Measurements from ENCODE around the gene DACT1. TPM values are rescaled to one million over a fixed set of nuclear protein-coding genes. Genes with fewer than 3 reads are reported as not detected.

Gene DACT1
- total RNA-seq, 4 donors from 2014 or later, result 2.3 to 5.8 (median 3.3) TPM

DNA sequence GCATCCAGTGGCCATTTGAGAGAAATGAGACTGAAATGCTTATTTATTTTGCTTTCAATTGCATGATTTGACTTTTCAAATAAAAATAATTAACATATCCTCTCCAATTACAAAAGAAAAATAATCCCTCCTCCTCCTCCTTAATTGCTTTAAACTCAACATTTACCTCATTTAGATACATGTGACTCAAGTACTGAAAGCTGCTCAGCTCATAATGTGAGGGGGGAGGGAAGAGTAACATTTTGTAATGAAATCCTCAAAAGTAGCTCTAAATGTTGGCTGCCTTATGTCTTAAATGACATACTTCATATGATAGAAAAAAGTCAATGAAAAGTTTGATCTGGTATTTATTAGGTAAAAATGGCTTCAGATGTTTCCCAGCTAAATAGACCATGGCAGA lies 29.0 kb downstream of the DACT1 start:
- in situ Hi-C loops (cut with MboI; ENCODE audit: low pct_ligation_motif_present in 1 of 4, low pct_unique_long_range_greater_than_20kb in 1 of 4, low sequenced_read_pairs in 3 of 4), result no loop called here
- Histone ChIP-seq H3K27ac (no peak overlapping the region), H3K9me3 (no peaks in the 10 kb centered on the region), H3K27me3 (no peaks in the 10 kb centered on the region), H3K4me3 (no peak overlapping the region), H3K4me1 (peaks cover 0 to 8% (median 2%) of the 10 kb centered on the region in 4 donors), H3K36me3 (no peaks in the 10 kb centered on the region)
- TF ChIP-seq EP300 (IDR thresholded peaks at IDR 0.05; ENCODE audit: low read depth) (no peak), POLR2AphosphoS5 (IDR thresholded peaks at IDR 0.05) (no peak), POLR2A (IDR thresholded peaks at IDR 0.05) (no peak)
- TF ChIP-seq, protein P1, sequence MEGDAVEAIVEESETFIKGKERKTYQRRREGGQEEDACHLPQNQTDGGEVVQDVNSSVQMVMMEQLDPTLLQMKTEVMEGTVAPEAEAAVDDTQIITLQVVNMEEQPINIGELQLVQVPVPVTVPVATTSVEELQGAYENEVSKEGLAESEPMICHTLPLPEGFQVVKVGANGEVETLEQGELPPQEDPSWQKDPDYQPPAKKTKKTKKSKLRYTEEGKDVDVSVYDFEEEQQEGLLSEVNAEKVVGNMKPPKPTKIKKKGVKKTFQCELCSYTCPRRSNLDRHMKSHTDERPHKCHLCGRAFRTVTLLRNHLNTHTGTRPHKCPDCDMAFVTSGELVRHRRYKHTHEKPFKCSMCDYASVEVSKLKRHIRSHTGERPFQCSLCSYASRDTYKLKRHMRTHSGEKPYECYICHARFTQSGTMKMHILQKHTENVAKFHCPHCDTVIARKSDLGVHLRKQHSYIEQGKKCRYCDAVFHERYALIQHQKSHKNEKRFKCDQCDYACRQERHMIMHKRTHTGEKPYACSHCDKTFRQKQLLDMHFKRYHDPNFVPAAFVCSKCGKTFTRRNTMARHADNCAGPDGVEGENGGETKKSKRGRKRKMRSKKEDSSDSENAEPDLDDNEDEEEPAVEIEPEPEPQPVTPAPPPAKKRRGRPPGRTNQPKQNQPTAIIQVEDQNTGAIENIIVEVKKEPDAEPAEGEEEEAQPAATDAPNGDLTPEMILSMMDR (IDR thresholded peaks at IDR 0.05), result no peak
- intact Hi-C loops (cut with DNase I; ENCODE audit: low total_unique reads), result no loop called here
- no peak for DNase-seq

DNA sequence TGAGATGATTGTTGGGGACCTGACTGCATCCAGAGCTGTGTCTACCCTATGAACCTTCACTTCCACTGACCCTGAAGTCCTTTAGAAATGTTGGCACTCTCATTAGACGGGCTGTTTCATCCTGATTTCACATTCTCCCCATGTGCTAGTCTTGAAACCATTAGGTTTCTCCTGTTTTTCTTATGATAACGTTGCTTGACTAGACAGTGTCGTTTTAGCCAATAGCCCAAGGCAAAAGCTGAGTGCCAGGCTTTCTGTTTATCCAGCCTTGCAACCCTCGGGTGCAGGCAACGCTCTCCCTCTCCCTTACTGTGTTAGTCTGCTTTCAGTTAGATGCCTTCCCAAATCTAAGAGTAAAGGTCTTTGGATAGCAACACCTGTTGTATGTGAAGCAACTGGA lies 30.1 kb downstream of the DACT1 start:
- intact Hi-C loops (cut with DNase I; ENCODE audit: low total_unique reads), result no loop called here
- H3K4me3 ChIP-seq, result no peak overlapping the region
- in situ Hi-C loops (cut with MboI; ENCODE audit: low pct_ligation_motif_present in 1 of 4, low pct_unique_long_range_greater_than_20kb in 1 of 4, low sequenced_read_pairs in 3 of 4), result no loop called here

DNA sequence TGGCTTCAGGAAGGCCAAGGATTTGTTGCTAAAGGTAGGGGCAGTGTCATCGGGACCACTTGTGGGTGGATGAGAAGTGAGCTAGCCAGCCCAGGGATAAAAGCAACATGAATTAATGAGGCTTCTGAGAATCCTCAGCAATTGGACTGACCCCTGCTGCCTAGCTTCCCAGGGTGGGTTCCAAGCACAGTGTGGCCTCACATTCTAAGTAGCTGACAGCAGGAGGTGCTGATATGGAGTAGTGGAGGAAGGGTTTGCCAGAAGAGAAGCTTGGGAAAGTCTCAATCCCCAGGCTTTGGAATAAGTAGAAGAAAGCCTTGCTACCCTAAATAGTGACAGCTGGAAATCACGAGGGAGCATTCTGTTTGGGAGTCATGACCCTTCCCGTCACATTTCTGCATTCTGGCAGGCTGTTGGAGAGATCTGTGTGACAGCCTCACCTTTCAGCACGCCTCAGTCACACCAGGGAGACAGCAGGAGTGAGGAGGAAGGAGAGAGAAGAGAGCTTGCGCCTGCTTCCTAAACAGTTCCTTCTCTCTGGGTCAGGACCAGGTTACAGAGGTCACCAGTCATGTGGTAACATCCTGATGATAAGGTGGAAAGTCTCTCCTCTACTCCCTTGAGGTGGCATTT lies 31.2 kb downstream of the DACT1 start:
- no peak overlapping the region for H3K4me3 ChIP-seq
- no peaks in the 10 kb centered on the region for H3K36me3 ChIP-seq
- intact Hi-C loops (cut with DNase I; ENCODE audit: low total_unique reads) (no loop called here), in situ Hi-C loops (cut with MboI; ENCODE audit: low pct_ligation_motif_present in 1 of 4, low pct_unique_long_range_greater_than_20kb in 1 of 4, low sequenced_read_pairs in 3 of 4) (no loop called here)
- H3K27me3 ChIP-seq, result no peaks in the 10 kb centered on the region
- no peaks in the 10 kb centered on the region for H3K9me3 ChIP-seq
- H3K4me1 ChIP-seq, result peaks cover 0 to 1% (median 0%) of the 10 kb centered on the region in 4 donors
- DNase-seq, result no peak
- H3K27ac ChIP-seq, result no peak overlapping the region
- WGBS, 2 donors (ENCODE audit: low coverage in 1 of 2), result 79 to 100% methylated on average over 1 to 5 of the region's 5 CpGs
- TF ChIP-seq, protein P1 (IDR thresholded peaks at IDR 0.05), result no peak
- TF ChIP-seq POLR2A (IDR thresholded peaks at IDR 0.05) (no peak), EP300 (IDR thresholded peaks at IDR 0.05; ENCODE audit: low read depth) (no peak), POLR2AphosphoS5 (IDR thresholded peaks at IDR 0.05) (no peak)

More for the DNA sequence above, 30.1 kb downstream of the DACT1 start:
- Histone ChIP-seq H3K27me3 (no peaks in the 10 kb centered on the region), H3K36me3 (no peaks in the 10 kb centered on the region), H3K4me1 (peaks cover 0 to 8% (median 0%) of the 10 kb centered on the region in 4 donors), H3K9me3 (no peaks in the 10 kb centered on the region), H3K27ac (no peak overlapping the region)
- 82 to 84% methylated on average over 3 to 5 of the region's 5 CpGs for WGBS, 2 donors (ENCODE audit: low coverage in 1 of 2)
- TF ChIP-seq POLR2A (IDR thresholded peaks at IDR 0.05) (no peak), EP300 (IDR thresholded peaks at IDR 0.05; ENCODE audit: low read depth) (no peak), POLR2AphosphoS5 (IDR thresholded peaks at IDR 0.05) (no peak)
- TF ChIP-seq, protein P1 (IDR thresholded peaks at IDR 0.05), result no peak
- DNase-seq, result no peak

DNA sequence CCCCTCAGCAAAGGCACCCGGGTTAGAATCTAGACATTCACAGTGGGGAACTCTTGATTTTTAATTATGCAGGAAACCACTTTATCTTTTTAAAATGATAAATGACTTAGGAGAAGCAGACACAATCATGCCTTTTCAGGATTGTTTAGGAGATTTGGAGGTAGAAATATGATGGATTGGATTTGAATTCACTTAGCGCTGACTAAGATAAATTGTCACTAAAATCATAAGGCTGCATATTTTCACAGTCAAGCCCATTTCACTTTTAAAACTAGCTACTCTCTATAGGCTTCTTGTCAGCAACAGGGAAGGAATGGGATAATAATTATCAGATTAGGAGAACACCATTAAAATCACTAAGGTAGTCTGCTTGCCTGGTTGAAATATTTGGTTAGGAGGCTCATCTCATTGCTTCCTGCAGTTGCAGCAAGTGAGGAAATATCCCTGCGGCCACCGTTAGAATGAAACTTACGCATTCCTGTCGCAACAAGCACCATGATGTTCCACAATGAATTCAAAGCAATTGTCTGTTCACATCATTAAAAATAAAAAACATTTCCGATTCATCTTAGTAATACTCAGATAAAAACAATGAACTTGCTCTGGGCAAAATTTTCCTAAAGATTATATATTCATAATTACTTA lies 31.9 kb downstream of the DACT1 start:
- 88 to 95% methylated on average over 7 of the region's 7 CpGs for WGBS, 2 donors (ENCODE audit: low coverage in 1 of 2)
- DNase-seq, result no peak
- H3K4me3 ChIP-seq, result no peak overlapping the region
- no peaks in the 10 kb centered on the region for H3K36me3 ChIP-seq
- in situ Hi-C loops (cut with MboI; ENCODE audit: low pct_ligation_motif_present in 1 of 4, low pct_unique_long_range_greater_than_20kb in 1 of 4, low sequenced_read_pairs in 3 of 4) (no loop called here), intact Hi-C loops (cut with DNase I; ENCODE audit: low total_unique reads) (no loop called here)
- no peaks in the 10 kb centered on the region for H3K27me3 ChIP-seq
- H3K9me3 ChIP-seq, result no peaks in the 10 kb centered on the region
- no peak overlapping the region for H3K27ac ChIP-seq
- no peaks in the 10 kb centered on the region for H3K4me1 ChIP-seq
- TF ChIP-seq EP300 (IDR thresholded peaks at IDR 0.05; ENCODE audit: low read depth) (no peak), POLR2A (IDR thresholded peaks at IDR 0.05) (no peak), POLR2AphosphoS5 (IDR thresholded peaks at IDR 0.05) (no peak)
- TF ChIP-seq, protein P1 (IDR thresholded peaks at IDR 0.05), result no peak

All from transverse colon (tissue), 4 donors.